HEK293 (cell line): ENCODE results near the gene NFKBIE.

Experiments used
- CTCF ChIA-PET: fragments of 350-600 bp; formaldehyde crosslinking; extraction: SDS; loops from one replicate; lab custom pipeline; 2021; ENCODE audit warnings: antibody characterized with exemption; lab: Yijun Ruan, JAX
- POLR2A ChIA-PET: fragments of 300-600 bp; formaldehyde crosslinking; extraction: SDS; loops from one replicate; lab custom pipeline; 2020; ENCODE audit warnings: antibody characterized with exemption, inconsistent platforms; lab: Yijun Ruan, JAX
- H3K27ac ChIP-seq: fragments of 200-500 bp; sonication (Bioruptor generic); 2 replicates; pipeline ENCODE4 v1.5.1; 2014; ENCODE audit warnings: low read depth, low read length, control low read depth, inconsistent platforms; ENCODE audit errors: extremely low read depth
- H3K36me3 ChIP-seq, 2 experiments: fragments of 200-500 bp in 1 of 2; sonication (Bioruptor generic) in 1 of 2; 1 replicate in 1 of 2; 2 replicates in 1 of 2; pipeline ENCODE4 v1.5.1; 2014 to 2017; ENCODE audit warnings: inconsistent platforms in 2 of 2, low read length in 2 of 2; ENCODE audit not compliant: control insufficient read depth in 2 of 2, insufficient read depth in 1 of 2
- H3K4me1 ChIP-seq: fragments of 200-500 bp; sonication (Bioruptor generic); 2 replicates; pipeline ENCODE4 v1.5.1; 2014; ENCODE audit warnings: mild to moderate bottlenecking, low read length, inconsistent platforms; ENCODE audit not compliant: control insufficient read depth, insufficient read depth
- H3K4me3 ChIP-seq: 2 replicates; pipeline ENCODE4 v1.5.1; 2011; ENCODE audit warnings: low read depth, mild to moderate bottlenecking, control low read depth, low read length, moderate library complexity
- H3K9me3 ChIP-seq: fragments of 200-500 bp; sonication (Bioruptor generic); 2 replicates; pipeline ENCODE4 v1.5.1; 2014; ENCODE audit warnings: low read depth, low read length, inconsistent platforms; ENCODE audit not compliant: control insufficient read depth, insufficient read depth
- ATF2 ChIP-seq: fragments of 450-650 bp; formaldehyde crosslinking; IDR thresholded peaks from 2 replicates; pipeline ENCODE4 v1.5.1; 2016; ENCODE audit warnings: missing biosample characterization, missing genetic modification characterization, low read depth
- EGR2 ChIP-seq: fragments of 450-650 bp; formaldehyde crosslinking; IDR thresholded peaks from 2 replicates; pipeline ENCODE4 v1.5.1; 2016; ENCODE audit warnings: low read depth, missing biosample characterization, missing genetic modification characterization
- GLI2 ChIP-seq: fragments of 450-650 bp; formaldehyde crosslinking; IDR thresholded peaks from 2 replicates; pipeline ENCODE4; 2017; ENCODE audit warnings: missing biosample characterization, missing genetic modification characterization, low read depth, borderline replicate concordance
- GLI4 ChIP-seq: fragments of 450-650 bp; formaldehyde crosslinking; IDR thresholded peaks from 2 replicates; pipeline ENCODE4 v1.5.1; 2016; ENCODE audit warnings: missing biosample characterization, missing genetic modification characterization
- KLF10 ChIP-seq: fragments of 450-650 bp; IDR thresholded peaks from 2 replicates; pipeline ENCODE4 v1.5.1; 2018; ENCODE audit warnings: missing biosample characterization, mild to moderate bottlenecking, missing genetic modification characterization
- ZFP41 ChIP-seq: fragments of 450-650 bp; formaldehyde crosslinking; IDR thresholded peaks from 2 replicates; pipeline ENCODE4 v1.5.1; 2016; ENCODE audit warnings: missing biosample characterization, missing genetic modification characterization, borderline replicate concordance
- ZNF140 ChIP-seq: fragments of 450-650 bp; formaldehyde crosslinking; IDR thresholded peaks from 2 replicates; pipeline ENCODE4 v1.5.1; 2016; ENCODE audit warnings: missing biosample characterization, missing genetic modification characterization
- ZNF2 ChIP-seq: fragments of 450-650 bp; formaldehyde crosslinking; IDR thresholded peaks from 2 replicates; pipeline ENCODE4 v1.5.1; 2016; ENCODE audit warnings: missing biosample characterization, missing genetic modification characterization
- ZNF214 ChIP-seq: fragments of 450-650 bp; formaldehyde crosslinking; IDR thresholded peaks from 2 replicates; pipeline ENCODE4 v1.5.1; 2017; ENCODE audit warnings: missing biosample characterization, mild to moderate bottlenecking, missing genetic modification characterization, borderline replicate concordance
- ZNF280D ChIP-seq: fragments of 450-650 bp; formaldehyde crosslinking; IDR thresholded peaks from 2 replicates; pipeline ENCODE4 v1.5.1; 2016; ENCODE audit warnings: missing biosample characterization, missing genetic modification characterization
- ZNF37A ChIP-seq: fragments of 450-650 bp; IDR thresholded peaks from 2 replicates; pipeline ENCODE4 v1.5.1; 2018; ENCODE audit warnings: missing biosample characterization, missing genetic modification characterization
- ZNF514 ChIP-seq: fragments of 450-650 bp; formaldehyde crosslinking; IDR thresholded peaks from 2 replicates; pipeline ENCODE4 v1.5.1; 2016; ENCODE audit warnings: missing biosample characterization, missing genetic modification characterization
- ZNF558 ChIP-seq: fragments of 450-650 bp; formaldehyde crosslinking; IDR thresholded peaks from 2 replicates; pipeline ENCODE4 v1.5.1; 2016; ENCODE audit warnings: missing biosample characterization, missing genetic modification characterization
- ZNF621 ChIP-seq: fragments of 450-650 bp; formaldehyde crosslinking; IDR thresholded peaks from 2 replicates; pipeline ENCODE4 v1.5.1; 2017; ENCODE audit warnings: missing biosample characterization, missing genetic modification characterization
- ZNF626 ChIP-seq: fragments of 450-650 bp; sonication (Bioruptor Pico); formaldehyde crosslinking; IDR thresholded peaks from 2 replicates; pipeline ENCODE4 v1.5.1; 2018; ENCODE audit warnings: missing biosample characterization, missing genetic modification characterization, inconsistent platforms
- ZNF629 ChIP-seq: fragments of 450-650 bp; formaldehyde crosslinking; IDR thresholded peaks from 2 replicates; pipeline ENCODE4 v1.5.1; 2017; ENCODE audit warnings: missing biosample characterization, missing genetic modification characterization
- ZNF645 ChIP-seq: fragments of 450-650 bp; formaldehyde crosslinking; IDR thresholded peaks from 2 replicates; pipeline ENCODE4; 2016; ENCODE audit warnings: missing biosample characterization, missing genetic modification characterization
- ZNF776 ChIP-seq: fragments of 450-650 bp; formaldehyde crosslinking; IDR thresholded peaks from 2 replicates; pipeline ENCODE4 v1.5.0; 2017; ENCODE audit warnings: missing biosample characterization, missing genetic modification characterization, borderline replicate concordance
- ZNF843 ChIP-seq: fragments of 450-650 bp; formaldehyde crosslinking; IDR thresholded peaks from 2 replicates; pipeline ENCODE4 v1.5.1; 2016; ENCODE audit warnings: missing biosample characterization, missing genetic modification characterization
- ZXDB ChIP-seq: fragments of 450-650 bp; formaldehyde crosslinking; IDR thresholded peaks from 2 replicates; pipeline ENCODE4 v1.5.1; 2016; ENCODE audit warnings: missing biosample characterization, missing genetic modification characterization

Gene NFKBIE

GRCh38 chr6:44258921-44259320, 6.4 kb downstream of the NFKBIE start:
- Histone ChIP-seq H3K9me3 (no peaks in the 10 kb centered on the region), H3K4me1 (no peaks in the 10 kb centered on the region), H3K27ac (no peak overlapping the region), H3K4me3 (no peak overlapping the region), H3K36me3 (peaks cover 0 to 51% of the 10 kb centered on the region in 2 experiments; a peak in 1 of 3 replicates)
- POLR2A ChIA-PET = no interaction called here
- CTCF ChIA-PET = interaction anchor here (0.6 to 1.0 kb wide), 2 partner anchors 56 to 61 kb away, joined by 3 read pairs; no protein-coding TSS in a partner anchor
- TF ChIP-seq ZNF514 = no peak
- no peak for TF ChIP-seq ZXDB
- no peak for TF ChIP-seq ZNF629 (tag by site-specific recombination)
- TF ChIP-seq ZNF558 (tag by site-specific recombination) = no peak
- TF ChIP-seq ZNF214 (tag by site-specific recombination) = no peak
- no peak for TF ChIP-seq GLI2
- no peak for TF ChIP-seq ZNF776
- no peak for TF ChIP-seq ZNF645 (tag by site-specific recombination)

- H3K27ac ChIP-seq = no peak overlapping the region
- H3K9me3 ChIP-seq = no peaks in the 10 kb centered on the region
- no peak overlapping the region for H3K4me3 ChIP-seq
- H3K4me1 ChIP-seq = no peaks in the 10 kb centered on the region
- TF ChIP-seq ZNF280D (tag by site-specific recombination) = no peak
- TF ChIP-seq ZNF621 = no peak
- no peak for TF ChIP-seq KLF10
- no peak for TF ChIP-seq ZNF626 (tag by site-specific recombination)
- no peak for TF ChIP-seq ZNF37A
- CTCF ChIA-PET = interaction anchor here (0.6 to 1.0 kb wide), 4 partner anchors 40 to 925 kb away, joined by 3 to 5 read pairs (median 4); no protein-coding TSS in a partner anchor
- POLR2A ChIA-PET = interaction anchor here (0.6 kb wide), 1 partner anchor 12 kb away, joined by 3 read pairs; the partner anchor contains the start of gene HSP90AB1
- H3K36me3 ChIP-seq = peaks cover 0 to 56% of the 10 kb centered on the region in 2 experiments; a peak in 2 of 3 replicates
These were observed 7.0 kb downstream of the NFKBIE start for GRCh38 chr6:44258325-44258863.

- H3K9me3 ChIP-seq = no peaks in the 10 kb centered on the region
- H3K27ac ChIP-seq = peak overlapping the region; percentile 20; the same call in 1 of the 2 replicates
- H3K4me1 ChIP-seq = no peaks in the 10 kb centered on the region
- H3K4me3 ChIP-seq = peak overlapping the region; percentile 82
- ChIA-PET POLR2A (interaction anchor here (0.6 to 3.7 kb wide), 8 partner anchors 11 to 161 kb away, joined by 3 to 131 read pairs (median 4); partner anchors contain the start of genes HSP90AB1 and SLC29A1), CTCF (interaction anchor here (0.6 to 3.2 kb wide), 9 partner anchors 11 to 926 kb away, joined by 3 to 36 read pairs (median 14); partner anchors contain the start of gene HSP90AB1)
- peaks cover 0 to 62% of the 10 kb centered on the region in 2 experiments; a peak in 2 of 3 replicates for H3K36me3 ChIP-seq
- TF ChIP-seq EGR2 (peak; percentile 71), ZFP41 (tag by site-specific recombination) (no peak), GLI4 (no peak), ZNF843 (tag by site-specific recombination) (no peak), ZNF280D (tag by site-specific recombination) (no peak), ATF2 (tag by site-specific recombination) (no peak), ZNF140 (tag by site-specific recombination) (no peak), ZNF2 (tag by site-specific recombination) (no peak)
These were observed 7.5 kb downstream of the NFKBIE start for GRCh38 chr6:44257753-44258324.
